Measurements from ENCODE around the gene RCL1. TPM values are rescaled to one million over a fixed set of nuclear protein-coding genes. Genes with fewer than 3 reads are reported as not detected.

The RCL1 gene
- total and polyA plus RNA-seq, 2 of the 13 experiments (the other 11 are each of a cell fraction or from before 2014, with no cell fraction given): 22.3 to 31.6 TPM

GRCh38 chr9:4792572-4793458 is at the start of gene RCL1 (continued):
- peak; percentile 99 for TF ChIP-seq SP4 (CRISPR knock-in tag; IDR thresholded peaks at IDR 0.05)
- TF ChIP-seq ZBTB20 (CRISPR knock-in tag; IDR thresholded peaks at IDR 0.05; ENCODE audit: borderline replicate concordance, low read depth): no peak
- peak; percentile 32; the same call in 1 of the 2 replicates for TF ChIP-seq TBX3 (IDR thresholded peaks at IDR 0.05; ENCODE audit: borderline replicate concordance)
- TF ChIP-seq ATF6 (CRISPR knock-in tag; conservative IDR thresholded peaks at IDR 0.05): no peak
- TF ChIP-seq, protein P1, sequence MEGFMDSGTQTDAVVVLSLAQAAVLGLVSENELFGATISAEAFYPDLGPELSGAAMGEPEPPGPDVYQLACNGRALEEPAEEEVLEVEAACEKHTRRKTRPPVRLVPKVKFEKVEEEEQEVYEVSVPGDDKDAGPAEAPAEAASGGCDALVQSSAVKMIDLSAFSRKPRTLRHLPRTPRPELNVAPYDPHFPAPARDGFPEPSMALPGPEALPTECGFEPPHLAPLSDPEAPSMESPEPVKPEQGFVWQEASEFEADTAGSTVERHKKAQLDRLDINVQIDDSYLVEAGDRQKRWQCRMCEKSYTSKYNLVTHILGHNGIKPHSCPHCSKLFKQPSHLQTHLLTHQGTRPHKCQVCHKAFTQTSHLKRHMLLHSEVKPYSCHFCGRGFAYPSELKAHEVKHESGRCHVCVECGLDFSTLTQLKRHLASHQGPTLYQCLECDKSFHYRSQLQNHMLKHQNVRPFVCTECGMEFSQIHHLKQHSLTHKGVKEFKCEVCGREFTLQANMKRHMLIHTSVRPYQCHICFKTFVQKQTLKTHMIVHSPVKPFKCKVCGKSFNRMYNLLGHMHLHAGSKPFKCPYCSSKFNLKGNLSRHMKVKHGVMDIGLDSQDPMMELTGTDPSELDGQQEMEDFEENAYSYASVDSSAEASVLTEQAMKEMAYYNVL (CRISPR knock-in tag; IDR thresholded peaks at IDR 0.05; ENCODE audit: borderline replicate concordance): no peak
- no peak for TF ChIP-seq ZNF841 (CRISPR knock-in tag; IDR thresholded peaks at IDR 0.05; ENCODE audit: borderline replicate concordance)
- TF ChIP-seq HBP1 (CRISPR knock-in tag; IDR thresholded peaks at IDR 0.05; ENCODE audit: low read depth): peak; percentile 47; the same call in 1 of the 2 replicates
- TF ChIP-seq ZNF564 (CRISPR knock-in tag; IDR thresholded peaks at IDR 0.05): no peak
- no peak for TF ChIP-seq PHB2 (IDR thresholded peaks at IDR 0.05; ENCODE audit: partially characterized antibody)
- no peak for TF ChIP-seq HOXD1 (CRISPR knock-in tag; IDR thresholded peaks at IDR 0.05)
- TF ChIP-seq KLF12 (CRISPR knock-in tag; IDR thresholded peaks at IDR 0.05; ENCODE audit: borderline replicate concordance): peak; percentile 99
- TF ChIP-seq KDM6A (CRISPR knock-in tag; IDR thresholded peaks at IDR 0.05; ENCODE audit: low read depth): no peak
- TF ChIP-seq POLR2A (IDR thresholded peaks at IDR 0.05; ENCODE audit: insufficient read depth in 1 of 2, low read depth in 2 of 2, low read length in 2 of 2): peak; percentile 70 to 72
- TF ChIP-seq ZNF563 (CRISPR knock-in tag; IDR thresholded peaks at IDR 0.05): peak; percentile 47; the same call in 1 of the 2 replicates
- peak; percentile 74; the same call in 1 of the 2 replicates for TF ChIP-seq PPARG (CRISPR knock-in tag; conservative IDR thresholded peaks at IDR 0.05)
- TF ChIP-seq ZNF773 (CRISPR knock-in tag; IDR thresholded peaks at IDR 0.05; ENCODE audit: borderline replicate concordance): no peak
- TF ChIP-seq TFAP4 (IDR thresholded peaks at IDR 0.05; ENCODE audit: borderline replicate concordance, low read depth): peak; percentile 78; the same call in 1 of the 2 replicates
- peak; percentile 43; the same call in 1 of the 2 replicates for TF ChIP-seq ELF4 (CRISPR knock-in tag; IDR thresholded peaks at IDR 0.05; ENCODE audit: borderline replicate concordance)
- TF ChIP-seq ZNF326 (CRISPR knock-in tag; IDR thresholded peaks at IDR 0.05; ENCODE audit: borderline replicate concordance): no peak
- TF ChIP-seq, protein P2, sequence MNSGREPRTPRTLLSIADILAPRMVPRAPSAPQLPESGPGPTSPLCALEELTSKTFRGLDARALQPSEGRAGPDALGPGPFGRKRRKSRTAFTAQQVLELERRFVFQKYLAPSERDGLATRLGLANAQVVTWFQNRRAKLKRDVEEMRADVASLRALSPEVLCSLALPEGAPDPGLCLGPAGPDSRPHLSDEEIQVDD (CRISPR knock-in tag; IDR thresholded peaks at IDR 0.05; ENCODE audit: borderline replicate concordance): peak; percentile 36; the same call in 1 of the 2 replicates
- TF ChIP-seq HMGA1 (CRISPR knock-in tag; conservative IDR thresholded peaks at IDR 0.05): no peak
- TF ChIP-seq MLLT10 (CRISPR knock-in tag; IDR thresholded peaks at IDR 0.05): no peak
- no peak; the same call in 1 of the 2 replicates for TF ChIP-seq KLF15 (CRISPR knock-in tag; IDR thresholded peaks at IDR 0.05; ENCODE audit: borderline replicate concordance)

All from HepG2 (cell line).